GM19025 (cell line): Measurements from ENCODE around the gene DCLRE1C.
"Not testable (repeated sequence)": the region's sequence is repeated elsewhere in the genome, so short reads cannot be mapped to it uniquely, and the experiment has no call there.

Experiments used
- ATAC-seq: cut with Tn5 transposase; IDR thresholded peaks from one replicate; pipeline ENCODE4 v1.9.1; 2021; ENCODE audit warnings: mild to moderate bottlenecking, low read depth, moderate library complexity; ENCODE audit not compliant: unreplicated experiment

The DCLRE1C gene

GRCh38 chr10:14891151-14891550 is 62.7 kb downstream of the DCLRE1C start:
- ATAC-seq = no peak

GRCh38 chr10:14889318-14889717 is 64.6 kb downstream of the DCLRE1C start:
- no peak for ATAC-seq

- ATAC-seq = no peak
These were observed 69.8 kb downstream of the DCLRE1C start for GRCh38 chr10:14884082-14884481.

- ATAC-seq = no peak
These were observed 73.7 kb downstream of the DCLRE1C start for GRCh38 chr10:14880229-14880628.

- ATAC-seq = no peak
These were observed 74.0 kb downstream of the DCLRE1C start for GRCh38 chr10:14879928-14880193.

- ATAC-seq = no peak
These were observed 74.6 kb downstream of the DCLRE1C start for GRCh38 chr10:14879124-14879927.

- ATAC-seq = peak; percentile 93
These were observed 75.4 kb downstream of the DCLRE1C start, which contains the start of gene SUV39H2 for GRCh38 chr10:14878266-14879123. SUV39H2 (plus strand) TSS chr10:14878866; CDS start chr10:14878889, 23 bp downstream.

GRCh38 chr10:14876764-14877163 is 77.1 kb downstream of the DCLRE1C start:
- ATAC-seq = no peak

- no peak for ATAC-seq
These were observed 78.0 kb downstream of the DCLRE1C start for GRCh38 chr10:14875941-14876340.

- ATAC-seq = no peak
These were observed 80.7 kb downstream of the DCLRE1C start for GRCh38 chr10:14873090-14873760.

GRCh38 chr10:14864871-14865270 is 89.0 kb downstream of the DCLRE1C start:
- ATAC-seq = not testable (repeated sequence)

- not testable (repeated sequence) for ATAC-seq
These were observed 89.4 kb downstream of the DCLRE1C start for GRCh38 chr10:14864466-14864865.

- no peak for ATAC-seq
These were observed 93.1 kb downstream of the DCLRE1C start for GRCh38 chr10:14860791-14861190.

- ATAC-seq = no peak
These were observed 94.1 kb downstream of the DCLRE1C start for GRCh38 chr10:14859775-14860174.

- ATAC-seq = no peak
These were observed 94.9 kb downstream of the DCLRE1C start for GRCh38 chr10:14859043-14859442.

- no peak for ATAC-seq
These were observed 95.4 kb downstream of the DCLRE1C start for GRCh38 chr10:14858338-14858960.

GRCh38 chr10:14855453-14855852 is 98.4 kb downstream of the DCLRE1C start:
- ATAC-seq = no peak

GRCh38 chr10:14852236-14852635 is 101.7 kb downstream of the DCLRE1C start:
- ATAC-seq = no peak
